ENCODE measurements around the gene SH3GL1. TPM values are rescaled to one million over a fixed set of nuclear protein-coding genes. Genes with fewer than 3 reads are reported as not detected.

The SH3GL1 gene
- total and polyA plus RNA-seq, 10 of the 15 experiments (the other 5 are each of a cell fraction or from before 2014, with no cell fraction given), result 0.93 to 47.4 (median 28.4) TPM

DNA sequence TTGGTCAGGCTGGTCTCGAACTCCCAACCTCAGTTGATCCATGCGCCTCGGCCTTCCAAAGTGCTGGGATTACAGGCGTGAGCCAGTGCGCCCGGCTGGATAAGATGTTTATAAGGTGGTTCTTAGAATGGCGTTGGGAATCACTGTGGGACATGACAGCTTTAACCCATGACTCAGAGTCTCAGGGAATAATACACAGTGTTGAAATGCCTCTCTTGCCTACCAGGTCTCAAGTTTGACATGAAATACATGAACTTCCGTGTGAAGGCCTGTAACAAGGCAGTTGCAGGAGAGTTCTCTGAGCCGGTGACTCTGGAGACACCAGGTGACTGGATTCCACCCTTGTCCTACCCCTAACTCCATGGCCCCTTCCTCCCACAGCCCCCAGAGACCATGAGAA is 83.4 kb downstream of the SH3GL1 start (continued):
- TF ChIP-seq CREB1 (IDR thresholded peaks at IDR 0.05; ENCODE audit: low read depth) (no peak), ETV6 (conservative IDR thresholded peaks at IDR 0.05 in 1 of 2, IDR thresholded peaks at IDR 0.05 in 1 of 2; ENCODE audit: borderline replicate concordance in 1 of 2, low read depth in 1 of 2) (no peak), CEBPB (IDR thresholded peaks at IDR 0.05; ENCODE audit: borderline replicate concordance in 1 of 2, low read depth in 2 of 2, low read length in 2 of 2) (no peak), ZNF24 (IDR thresholded peaks at IDR 0.05) (no peak), IKZF1 (conservative IDR thresholded peaks at IDR 0.05) (no peak), NFXL1 (IDR thresholded peaks at IDR 0.05; ENCODE audit: borderline replicate concordance) (no peak)

DNA sequence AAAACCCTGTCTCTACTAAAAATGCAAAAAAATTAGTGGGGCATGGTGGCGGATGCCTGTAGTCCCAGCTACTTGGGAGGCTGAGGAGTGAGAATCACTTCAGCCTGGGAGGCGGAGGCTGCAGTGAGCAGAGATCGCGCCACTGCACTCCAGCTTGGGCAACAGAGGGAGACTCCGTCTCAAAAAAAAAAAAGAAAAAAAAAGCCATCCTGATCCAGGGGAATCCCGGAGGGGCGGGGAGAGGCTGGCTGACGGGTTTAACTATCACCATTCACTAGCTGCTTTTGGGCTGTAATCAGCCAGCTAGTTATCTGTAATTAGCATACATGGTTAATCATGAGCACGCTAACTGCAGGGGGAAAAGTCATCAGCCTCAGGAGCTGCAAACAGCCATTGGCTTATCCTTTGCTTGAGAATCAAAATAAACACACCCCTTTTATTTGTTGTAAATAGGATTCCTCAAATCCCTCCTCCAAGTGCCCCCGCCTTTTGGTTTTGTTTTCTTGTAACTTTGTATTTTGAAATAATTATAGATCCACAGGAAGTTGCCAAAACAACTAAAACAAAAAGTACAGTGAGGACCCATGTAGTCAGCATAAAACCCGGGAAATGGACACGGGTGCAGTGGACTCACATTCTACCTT is 86.4 kb downstream of the SH3GL1 start:
- H3K9ac ChIP-seq (ENCODE audit: control insufficient read depth, insufficient read depth, low read length), result no peak overlapping the region
- no peaks in the 10 kb centered on the region for H3K4me1 ChIP-seq (ENCODE audit: control insufficient read depth, insufficient read depth, low read length)
- ChIA-PET POLR2A (no interaction called here), SMC1A (ENCODE audit: uncharacterized antibody, unreplicated experiment) (no interaction called here), CTCF (interaction anchor here (1.2 to 1.3 kb wide), 2 partner anchors 9 to 41 kb away, joined by 3 read pairs; no protein-coding TSS in a partner anchor), RAD21 (ENCODE audit: unreplicated experiment) (no interaction called here)
- H3K27ac ChIP-seq (ENCODE audit: control insufficient read depth, insufficient read depth), result no peak overlapping the region
- H3K79me2 ChIP-seq (ENCODE audit: control insufficient read depth, insufficient read depth, low read length), result no peaks in the 10 kb centered on the region
- H3K27me3 ChIP-seq (replicated peaks in 1 of 2; ENCODE audit: control insufficient read depth in 2 of 2, insufficient read depth in 2 of 2, low read length in 1 of 2), result no peaks in the 10 kb centered on the region
- no peak for DNase-seq (ENCODE audit: low read depth, low spot score)
- no peaks in the 10 kb centered on the region for H3K36me3 ChIP-seq (ENCODE audit: control insufficient read depth in 2 of 2, insufficient read depth in 2 of 2, low read length in 1 of 2)
- intact Hi-C loops (cut with micrococcal nuclease; ENCODE audit: unreplicated experiment) (no loop called here), in situ Hi-C loops (cut with MboI) (no loop called here)
- no peak overlapping the region for H2AFZ ChIP-seq (ENCODE audit: control insufficient read depth, low read depth, low read length)
- WGBS (ENCODE audit: insufficient coverage, insufficient replicate concordance, low lambda C conversion rate, missing lambda C conversion rate), result 58% methylated on average over 9 of the region's 12 CpGs
- no peak for TF ChIP-seq SRF (IDR thresholded peaks at IDR 0.05; ENCODE audit: low read depth in 2 of 2, low read length in 2 of 2)
- no peak for TF ChIP-seq LARP7 (IDR thresholded peaks at IDR 0.05)
- TF ChIP-seq ZBED1 (IDR thresholded peaks at IDR 0.05; ENCODE audit: borderline replicate concordance), result no peak
- TF ChIP-seq JUNB (IDR thresholded peaks at IDR 0.05), result no peak
- TF ChIP-seq TCF3 (IDR thresholded peaks at IDR 0.05; ENCODE audit: borderline replicate concordance, insufficient read depth, low read depth, low read length), result no peak
- no peak for TF ChIP-seq YBX1 (IDR thresholded peaks at IDR 0.05)
- TF ChIP-seq SMAD5 (IDR thresholded peaks at IDR 0.05; ENCODE audit: low read depth), result no peak
- no peak for TF ChIP-seq ASH2L (IDR thresholded peaks at IDR 0.05; ENCODE audit: borderline replicate concordance, low read depth)
- TF ChIP-seq MTA3 (IDR thresholded peaks at IDR 0.05; ENCODE audit: borderline replicate concordance, low read length), result no peak
- no peak for TF ChIP-seq ZNF622 (IDR thresholded peaks at IDR 0.05)
- TF ChIP-seq, protein P1, sequence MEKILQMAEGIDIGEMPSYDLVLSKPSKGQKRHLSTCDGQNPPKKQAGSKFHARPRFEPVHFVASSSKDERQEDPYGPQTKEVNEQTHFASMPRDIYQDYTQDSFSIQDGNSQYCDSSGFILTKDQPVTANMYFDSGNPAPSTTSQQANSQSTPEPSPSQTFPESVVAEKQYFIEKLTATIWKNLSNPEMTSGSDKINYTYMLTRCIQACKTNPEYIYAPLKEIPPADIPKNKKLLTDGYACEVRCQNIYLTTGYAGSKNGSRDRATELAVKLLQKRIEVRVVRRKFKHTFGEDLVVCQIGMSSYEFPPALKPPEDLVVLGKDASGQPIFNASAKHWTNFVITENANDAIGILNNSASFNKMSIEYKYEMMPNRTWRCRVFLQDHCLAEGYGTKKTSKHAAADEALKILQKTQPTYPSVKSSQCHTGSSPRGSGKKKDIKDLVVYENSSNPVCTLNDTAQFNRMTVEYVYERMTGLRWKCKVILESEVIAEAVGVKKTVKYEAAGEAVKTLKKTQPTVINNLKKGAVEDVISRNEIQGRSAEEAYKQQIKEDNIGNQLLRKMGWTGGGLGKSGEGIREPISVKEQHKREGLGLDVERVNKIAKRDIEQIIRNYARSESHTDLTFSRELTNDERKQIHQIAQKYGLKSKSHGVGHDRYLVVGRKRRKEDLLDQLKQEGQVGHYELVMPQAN (conservative IDR thresholded peaks at IDR 0.05), result no peak
- no peak for TF ChIP-seq IRF4 (IDR thresholded peaks at IDR 0.05; ENCODE audit: low read depth, low read length)
- TF ChIP-seq NFYB (IDR thresholded peaks at IDR 0.05; ENCODE audit: insufficient read depth, low read depth, low read length), result no peak
- no peak for TF ChIP-seq CBX5 (IDR thresholded peaks at IDR 0.05; ENCODE audit: low read depth)
- no peak for TF ChIP-seq CREB1 (IDR thresholded peaks at IDR 0.05; ENCODE audit: low read depth)
- TF ChIP-seq, protein P2, sequence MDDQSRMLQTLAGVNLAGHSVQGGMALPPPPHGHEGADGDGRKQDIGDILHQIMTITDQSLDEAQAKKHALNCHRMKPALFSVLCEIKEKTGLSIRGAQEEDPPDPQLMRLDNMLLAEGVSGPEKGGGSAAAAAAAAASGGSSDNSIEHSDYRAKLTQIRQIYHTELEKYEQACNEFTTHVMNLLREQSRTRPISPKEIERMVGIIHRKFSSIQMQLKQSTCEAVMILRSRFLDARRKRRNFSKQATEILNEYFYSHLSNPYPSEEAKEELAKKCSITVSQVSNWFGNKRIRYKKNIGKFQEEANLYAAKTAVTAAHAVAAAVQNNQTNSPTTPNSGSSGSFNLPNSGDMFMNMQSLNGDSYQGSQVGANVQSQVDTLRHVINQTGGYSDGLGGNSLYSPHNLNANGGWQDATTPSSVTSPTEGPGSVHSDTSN (IDR thresholded peaks at IDR 0.05; ENCODE audit: insufficient replicate concordance, low read depth, low read length), result no peak
- no peak for TF ChIP-seq TAF1 (IDR thresholded peaks at IDR 0.05; ENCODE audit: borderline replicate concordance, low read depth, low read length)
- no peak overlapping the region for H3K4me2 ChIP-seq (ENCODE audit: control insufficient read depth, insufficient read depth)
- no peak overlapping the region for H3K4me3 ChIP-seq
- ATAC-seq, result no peak
- H4K20me1 ChIP-seq (ENCODE audit: control insufficient read depth, insufficient read depth), result no peaks in the 10 kb centered on the region
- H3K9me3 ChIP-seq (replicated peaks; ENCODE audit: control insufficient read depth, insufficient read depth, low read length), result no peaks in the 10 kb centered on the region; the same call in 2 of the 3 replicates
- no TSS peak for BruUV-seq (replicated peaks)
- FAIRE-seq, result no peak
